BJ (cell line): ENCODE measurements around the gene SARDH. TPM values are rescaled to one million over a fixed set of nuclear protein-coding genes. Genes with fewer than 3 reads are reported as not detected.

ENCODE experiments used
- CTCF ChIA-PET: fragments of 350-600 bp; formaldehyde crosslinking; extraction: SDS; loops from one replicate; lab custom pipeline; 2021; ENCODE audit warnings: antibody characterized with exemption, inconsistent platforms; lab: Yijun Ruan, JAX
- POLR2A ChIA-PET: fragments of 300-600 bp; sonication (Branson Sonifier 250); formaldehyde crosslinking; extraction: SDS; loops from one replicate; lab custom pipeline; 2021; ENCODE audit warnings: antibody characterized with exemption; lab: Charles Lee
- DNase-seq: peaks from one replicate; pipeline ENCODE4 v3.0.0-alpha.2; 2011; ENCODE audit warnings: low read depth
- H3K27me3 ChIP-seq: 2 replicates; pipeline ENCODE4 v1.6.0; 2011; ENCODE audit warnings: low read length; ENCODE audit not compliant: control insufficient read depth, insufficient read depth
- H3K36me3 ChIP-seq: 2 replicates; pipeline ENCODE4 v1.5.1; 2011; ENCODE audit warnings: low read length; ENCODE audit not compliant: control insufficient read depth, insufficient read depth
- H3K4me3 ChIP-seq: 2 replicates; pipeline ENCODE4 v1.5.1; 2011; ENCODE audit warnings: low read depth, mild to moderate bottlenecking, control low read depth, low read length
- polyA plus RNA-seq: library from polyadenylated mRNA; depleted of rRNA; stranded (reverse); fragments of >200 nt; gene quantifications from 2 replicates; pipeline ENCODE4 v1.2.3, GENCODE V29; 2011
- TF ChIP-seq, protein P1 (sequence below): IDR thresholded peaks from 2 replicates; pipeline ENCODE4 v1.5.1; 2011; ENCODE audit warnings: low read depth, mild to moderate bottlenecking, control low read depth, inconsistent platforms, low read length, moderate library complexity; ENCODE audit not compliant: insufficient read depth

Gene SARDH
- polyA plus RNA-seq, 1 experiment = 0.53 TPM

DNA sequence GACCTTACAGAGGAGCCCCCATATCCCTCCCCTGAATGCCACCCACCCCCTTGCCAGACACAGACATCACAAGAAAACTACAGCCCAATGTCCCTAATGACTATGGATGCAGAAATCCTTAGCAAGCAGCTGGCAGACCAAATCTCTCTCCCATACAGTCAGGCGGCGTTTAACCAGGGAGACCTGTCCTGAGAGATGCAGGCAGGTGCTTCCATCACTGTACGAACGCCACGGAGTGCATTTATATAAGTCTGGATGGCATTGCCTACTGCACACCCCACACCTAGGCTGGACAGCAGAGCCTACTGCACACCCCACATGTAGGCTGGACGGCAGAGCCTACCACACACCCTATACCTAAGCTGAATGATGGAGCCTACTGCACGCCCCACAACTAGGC, 34.4 kb upstream of the SARDH start:
- DNase-seq = no peak
- H3K27me3 ChIP-seq = no peaks in the 10 kb centered on the region
- ChIA-PET POLR2A (no interaction called here), CTCF (interaction anchor here (1.6 kb wide), 1 partner anchor 10 kb away, joined by 14 read pairs; no protein-coding TSS in a partner anchor)
- TF ChIP-seq, protein P1, sequence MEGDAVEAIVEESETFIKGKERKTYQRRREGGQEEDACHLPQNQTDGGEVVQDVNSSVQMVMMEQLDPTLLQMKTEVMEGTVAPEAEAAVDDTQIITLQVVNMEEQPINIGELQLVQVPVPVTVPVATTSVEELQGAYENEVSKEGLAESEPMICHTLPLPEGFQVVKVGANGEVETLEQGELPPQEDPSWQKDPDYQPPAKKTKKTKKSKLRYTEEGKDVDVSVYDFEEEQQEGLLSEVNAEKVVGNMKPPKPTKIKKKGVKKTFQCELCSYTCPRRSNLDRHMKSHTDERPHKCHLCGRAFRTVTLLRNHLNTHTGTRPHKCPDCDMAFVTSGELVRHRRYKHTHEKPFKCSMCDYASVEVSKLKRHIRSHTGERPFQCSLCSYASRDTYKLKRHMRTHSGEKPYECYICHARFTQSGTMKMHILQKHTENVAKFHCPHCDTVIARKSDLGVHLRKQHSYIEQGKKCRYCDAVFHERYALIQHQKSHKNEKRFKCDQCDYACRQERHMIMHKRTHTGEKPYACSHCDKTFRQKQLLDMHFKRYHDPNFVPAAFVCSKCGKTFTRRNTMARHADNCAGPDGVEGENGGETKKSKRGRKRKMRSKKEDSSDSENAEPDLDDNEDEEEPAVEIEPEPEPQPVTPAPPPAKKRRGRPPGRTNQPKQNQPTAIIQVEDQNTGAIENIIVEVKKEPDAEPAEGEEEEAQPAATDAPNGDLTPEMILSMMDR = no peak
- H3K36me3 ChIP-seq = peaks cover 38% of the 10 kb centered on the region
- no peak overlapping the region for H3K4me3 ChIP-seq

DNA sequence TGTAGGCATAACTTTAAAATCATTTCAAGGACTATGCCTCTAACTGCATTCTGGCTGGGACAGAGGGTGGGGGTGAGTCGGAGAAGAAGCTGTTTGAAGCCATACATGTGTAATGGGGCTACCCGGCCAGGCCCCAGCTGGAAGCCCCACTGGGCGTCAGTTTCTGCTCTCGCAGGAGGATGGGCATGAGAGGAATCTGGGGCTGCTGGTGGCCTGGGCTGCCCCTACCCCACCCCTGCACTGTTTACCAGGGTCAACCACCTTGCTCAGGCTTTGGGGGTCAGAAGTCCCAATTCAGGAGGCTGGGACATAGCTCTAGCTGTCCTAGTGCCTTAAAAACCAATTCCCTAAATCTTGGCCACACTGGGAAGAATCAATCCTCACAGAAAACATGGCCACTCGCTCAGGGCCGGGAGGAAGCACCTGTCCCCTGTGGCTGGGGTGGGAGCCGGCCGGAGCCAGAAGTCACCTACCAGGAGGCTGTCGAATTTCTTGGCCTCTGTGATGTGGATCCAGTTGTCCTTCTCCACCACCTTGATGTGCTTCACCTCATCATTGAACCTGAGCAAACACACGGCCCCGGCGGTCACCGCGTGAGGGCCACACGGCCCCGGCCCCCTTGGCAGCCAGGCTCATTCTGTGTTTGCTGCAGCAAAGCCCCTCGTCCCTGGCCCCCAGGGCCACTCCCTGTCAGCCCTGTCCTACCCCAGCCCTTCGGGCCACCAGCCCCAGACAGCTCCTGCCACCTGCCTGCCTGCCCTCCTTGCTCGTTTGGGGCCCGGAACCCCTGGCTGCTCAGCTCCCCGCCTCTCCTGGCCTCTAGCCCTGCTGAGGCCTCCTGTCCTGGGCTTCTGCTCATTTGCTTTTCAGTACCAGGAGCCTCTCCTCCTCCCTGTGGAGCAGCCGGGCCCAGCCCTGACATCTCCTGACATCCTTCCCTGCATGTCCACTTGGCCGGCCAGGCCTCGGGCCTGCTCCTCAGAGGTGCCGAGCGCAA, 33.6 kb upstream of the SARDH start:
- H3K4me3 ChIP-seq = no peak overlapping the region
- ChIA-PET CTCF (interaction anchor here (1.4 to 2.4 kb wide), 2 partner anchors 10 to 29 kb away, joined by 4 to 10 read pairs; no protein-coding TSS in a partner anchor), POLR2A (no interaction called here)
- TF ChIP-seq, protein P1 = no peak
- H3K36me3 ChIP-seq = peaks cover 36% of the 10 kb centered on the region
- no peaks in the 10 kb centered on the region for H3K27me3 ChIP-seq
- no peak for DNase-seq

DNA sequence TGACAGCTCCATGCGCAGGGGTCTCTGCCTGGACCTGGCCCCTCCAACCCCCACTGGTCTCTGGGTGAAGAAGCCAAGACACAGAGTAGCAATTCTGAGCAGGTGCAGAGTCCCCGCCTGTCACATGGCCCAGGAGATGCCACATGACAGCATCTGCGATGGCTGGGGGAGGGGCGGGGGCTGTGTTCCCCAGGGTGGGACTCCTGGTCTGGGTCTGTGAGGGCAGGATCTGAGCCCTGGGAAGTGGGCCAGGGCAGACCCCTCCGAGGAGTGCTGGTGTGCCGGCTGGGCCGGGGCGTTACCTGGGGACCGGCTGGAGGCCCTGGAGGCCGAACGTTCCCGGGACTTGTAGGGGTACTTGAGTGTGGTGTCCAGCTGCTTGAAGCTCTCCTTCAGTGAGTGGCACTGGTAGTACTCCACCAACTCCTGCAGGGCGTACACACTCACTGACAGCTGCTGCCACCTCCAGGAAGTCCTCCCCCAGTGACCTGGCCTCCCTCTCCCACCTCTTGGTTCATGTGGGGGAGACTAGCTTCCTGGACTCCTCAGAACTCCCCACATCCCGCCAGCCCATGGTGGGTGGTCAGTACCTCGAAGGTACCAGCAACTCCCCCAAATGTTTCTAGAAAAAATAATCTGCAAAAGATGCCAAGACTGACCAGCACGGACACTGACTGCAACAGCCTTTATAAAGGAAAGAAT, 32.1 kb upstream of the SARDH start:
- peaks cover 36% of the 10 kb centered on the region for H3K36me3 ChIP-seq
- no peak overlapping the region for H3K4me3 ChIP-seq
- ChIA-PET POLR2A (no interaction called here), CTCF (interaction anchor here (0.8 to 3.1 kb wide), 3 partner anchors 11 to 224 kb away, joined by 4 to 16 read pairs (median 10); no protein-coding TSS in a partner anchor)
- DNase-seq = no peak
- no peaks in the 10 kb centered on the region for H3K27me3 ChIP-seq
- TF ChIP-seq, protein P1 = no peak

DNA sequence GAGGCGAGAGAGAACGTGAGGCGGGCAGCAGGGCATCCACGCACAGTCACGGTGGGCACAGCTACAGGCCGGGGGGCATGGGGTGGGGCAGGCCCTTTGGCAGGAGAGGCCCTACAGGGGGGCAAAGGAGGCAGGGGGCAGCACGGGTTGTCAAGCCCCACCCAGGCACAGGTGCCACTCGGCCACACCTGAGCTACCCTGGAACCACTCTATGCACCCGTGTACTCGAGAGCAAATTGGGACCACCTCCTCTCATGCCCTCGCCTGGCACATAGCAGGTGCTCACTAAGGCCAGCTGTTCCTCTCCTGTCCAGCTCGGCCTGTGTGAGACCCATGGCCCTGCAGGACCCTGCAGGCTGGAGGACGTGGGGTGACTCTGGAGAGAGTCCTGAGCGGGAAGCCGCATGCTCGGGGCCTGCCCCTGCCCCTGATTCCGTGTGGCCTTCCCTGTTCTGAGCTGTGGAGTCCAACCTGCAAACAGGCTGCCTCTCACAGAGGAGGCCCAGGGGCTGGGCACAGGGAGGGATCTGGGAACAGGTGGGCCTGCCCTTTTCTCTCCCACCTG, 31.4 kb upstream of the SARDH start:
- ChIA-PET POLR2A (no interaction called here), CTCF (interaction anchor here (1.4 to 3.1 kb wide), 3 partner anchors 12 to 225 kb away, joined by 4 to 16 read pairs (median 10); no protein-coding TSS in a partner anchor)
- Histone ChIP-seq H3K4me3 (no peak overlapping the region), H3K27me3 (no peaks in the 10 kb centered on the region), H3K36me3 (peaks cover 31% of the 10 kb centered on the region)
- TF ChIP-seq, protein P1 = no peak
- DNase-seq = no peak
